Measurements from ENCODE around the gene SPATA18. TPM values are rescaled to one million over a fixed set of nuclear protein-coding genes. Genes with fewer than 3 reads are reported as not detected.

SPATA18 gene
- total and polyA plus RNA-seq, 2 of the 8 experiments (the other 6 are each of a cell fraction or from before 2014, with no cell fraction given) = 1.4 to 2.4 TPM

GRCh38 chr4:52006887-52007286, 44.2 kb upstream of the SPATA18 start:
- Histone ChIP-seq H4K91ac (replicated peaks; ENCODE audit: insufficient read length, low read length) (no peak overlapping the region), H3K18ac (ENCODE audit: extremely low read depth, low read length) (no peak overlapping the region), H3K9me3 (ENCODE audit: insufficient read depth in 2 of 2, low read depth in 1 of 2, low read length in 1 of 2) (no peaks in the 10 kb centered on the region), H3K27ac (ENCODE audit: low read depth, low read length) (no peak overlapping the region), H3K4me2 (ENCODE audit: insufficient read depth in 1 of 2, low read depth in 2 of 2, low read length in 2 of 2) (no peak overlapping the region), H3K23me2 (ENCODE audit: low read depth, low read length) (no peaks in the 10 kb centered on the region), H2BK20ac (ENCODE audit: low read length) (no peak overlapping the region), H2BK120ac (replicated peaks; ENCODE audit: low read depth, low read length) (no peak overlapping the region), H2AFZ (ENCODE audit: low read length) (no peak overlapping the region; the same call in 1 of the 2 replicates), H3K79me2 (ENCODE audit: control insufficient read depth in 1 of 2, insufficient read depth in 2 of 2, low read length in 2 of 2) (no peaks in the 10 kb centered on the region), H4K8ac (ENCODE audit: extremely low read depth, insufficient read depth, low read length) (no peak overlapping the region), H3K4me3 (ENCODE audit: extremely low read depth in 1 of 4, insufficient read depth in 2 of 4, low read depth in 3 of 4, low read length in 4 of 4) (no peak overlapping the region), H3K56ac (replicated peaks; ENCODE audit: insufficient read length, low read depth, low read length) (no peak overlapping the region), H3K27me3 (replicated peaks in 1 of 4; ENCODE audit: control insufficient read depth in 3 of 4, extremely low read depth in 1 of 4, insufficient read depth in 3 of 4, low read length in 3 of 4) (no peaks in the 10 kb centered on the region), H3K9ac (replicated peaks in 1 of 4; ENCODE audit: extremely low read depth in 1 of 4, low read depth in 3 of 4, low read length in 3 of 4) (no peak overlapping the region), H3K79me1 (ENCODE audit: low read depth, low read length) (no peaks in the 10 kb centered on the region), H3K23ac (ENCODE audit: insufficient read length) (no peak overlapping the region), H4K20me1 (replicated peaks in 1 of 2; ENCODE audit: control insufficient read depth in 1 of 2, insufficient read depth in 2 of 2, low read length in 2 of 2) (no peaks in the 10 kb centered on the region), H2AK5ac (ENCODE audit: low read depth, low read length) (no peak overlapping the region), H2BK5ac (ENCODE audit: low read depth, low read length) (no peak overlapping the region), H2BK12ac (ENCODE audit: low read depth, low read length) (no peak overlapping the region), H3K4me1 (replicated peaks in 1 of 4; ENCODE audit: control insufficient read depth in 3 of 4, insufficient read depth in 4 of 4, low read length in 3 of 4) (peaks cover 0 to 1% (median 0%) of the 10 kb centered on the region in 4 experiments; a peak in 1 of 7 replicates), H3K36me3 (ENCODE audit: control insufficient read depth in 2 of 4, insufficient read depth in 4 of 4, low read length in 3 of 4) (no peaks in the 10 kb centered on the region), H2BK15ac (ENCODE audit: low read length) (no peak overlapping the region), H3K4ac (replicated peaks; ENCODE audit: insufficient read length, low read depth, low read length) (no peak overlapping the region), H3K14ac (ENCODE audit: insufficient read length) (no peak overlapping the region), H4K5ac (ENCODE audit: insufficient read length, low read depth, low read length) (no peak overlapping the region)
- FAIRE-seq = no peak
- DNase-seq (ENCODE audit: low read depth in 1 of 2, low spot score in 2 of 2) = no peak
- WGBS, 2 experiments (ENCODE audit: extremely low coverage in 1 of 2, insufficient coverage in 1 of 2, insufficient read length in 1 of 2, insufficient replicate concordance in 2 of 2, low coverage in 1 of 2, low lambda C conversion rate in 2 of 2, missing lambda C conversion rate in 1 of 2) = 88% methylated on average over 4 of the region's 4 CpGs; no CpG with 5 or more reads in 1 of the 2 experiments
- TF ChIP-seq ASH2L (IDR thresholded peaks at IDR 0.05; ENCODE audit: low read length) (no peak), TCF12 (IDR thresholded peaks at IDR 0.05; ENCODE audit: low read depth, low read length) (no peak), FOSL1 (IDR thresholded peaks at IDR 0.05; ENCODE audit: insufficient read depth, low read depth, low read length) (no peak), MAFK (IDR thresholded peaks at IDR 0.05; ENCODE audit: low read depth, low read length) (no peak), TEAD4 (IDR thresholded peaks at IDR 0.05; ENCODE audit: low read depth, low read length) (no peak), HDAC2 (IDR thresholded peaks at IDR 0.05; ENCODE audit: borderline replicate concordance in 1 of 2, low read depth in 2 of 2, low read length in 2 of 2) (no peak), POLR2A (IDR thresholded peaks at IDR 0.05; ENCODE audit: control extremely low read depth in 1 of 2, low read depth in 2 of 2, low read length in 2 of 2) (no peak), EZH2 (IDR thresholded peaks at IDR 0.05; ENCODE audit: low read depth, low read length, severe bottlenecking) (no peak), GABPA (IDR thresholded peaks at IDR 0.05; ENCODE audit: borderline replicate concordance, insufficient read depth, low read length) (no peak), ATF2 (IDR thresholded peaks at IDR 0.05; ENCODE audit: low read length) (no peak), E2F6 (IDR thresholded peaks at IDR 0.05) (no peak), EP300 (IDR thresholded peaks at IDR 0.05; ENCODE audit: borderline replicate concordance in 1 of 2, low read depth in 2 of 2, low read length in 2 of 2) (no peak)
- ChIA-PET POLR2A (ENCODE audit: partially characterized antibody) (no interaction called here), CTCF (ENCODE audit: partially characterized antibody) (no interaction called here)

All from H1 (cell line).